ENCODE measurements around the gene DAGLB.

Gene DAGLB

DNA sequence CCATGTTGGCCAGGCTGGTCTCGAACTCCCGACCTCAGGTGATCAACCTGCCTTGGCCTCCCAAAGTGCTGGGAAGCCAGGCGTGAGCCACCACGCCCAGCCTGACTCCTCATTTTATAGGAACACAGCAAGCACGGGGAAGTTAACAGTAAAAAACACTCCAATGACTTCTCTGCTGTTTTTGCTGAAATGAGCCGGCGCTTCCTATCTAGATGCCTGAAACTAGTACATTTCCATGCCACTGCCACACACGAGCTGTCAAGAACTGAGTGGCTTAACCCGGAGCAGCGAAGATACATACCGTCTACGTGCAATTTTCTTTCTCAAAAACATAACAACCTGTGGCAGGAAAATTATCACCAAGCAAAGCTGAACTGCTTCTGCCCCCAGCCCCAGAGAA, 16.8 kb downstream of the DAGLB start:
- TF ChIP-seq, protein P1, sequence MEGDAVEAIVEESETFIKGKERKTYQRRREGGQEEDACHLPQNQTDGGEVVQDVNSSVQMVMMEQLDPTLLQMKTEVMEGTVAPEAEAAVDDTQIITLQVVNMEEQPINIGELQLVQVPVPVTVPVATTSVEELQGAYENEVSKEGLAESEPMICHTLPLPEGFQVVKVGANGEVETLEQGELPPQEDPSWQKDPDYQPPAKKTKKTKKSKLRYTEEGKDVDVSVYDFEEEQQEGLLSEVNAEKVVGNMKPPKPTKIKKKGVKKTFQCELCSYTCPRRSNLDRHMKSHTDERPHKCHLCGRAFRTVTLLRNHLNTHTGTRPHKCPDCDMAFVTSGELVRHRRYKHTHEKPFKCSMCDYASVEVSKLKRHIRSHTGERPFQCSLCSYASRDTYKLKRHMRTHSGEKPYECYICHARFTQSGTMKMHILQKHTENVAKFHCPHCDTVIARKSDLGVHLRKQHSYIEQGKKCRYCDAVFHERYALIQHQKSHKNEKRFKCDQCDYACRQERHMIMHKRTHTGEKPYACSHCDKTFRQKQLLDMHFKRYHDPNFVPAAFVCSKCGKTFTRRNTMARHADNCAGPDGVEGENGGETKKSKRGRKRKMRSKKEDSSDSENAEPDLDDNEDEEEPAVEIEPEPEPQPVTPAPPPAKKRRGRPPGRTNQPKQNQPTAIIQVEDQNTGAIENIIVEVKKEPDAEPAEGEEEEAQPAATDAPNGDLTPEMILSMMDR (IDR thresholded peaks at IDR 0.05), result no peak
- H3K4me3 ChIP-seq, result no peak overlapping the region
- H3K27ac ChIP-seq, result no peak overlapping the region
- DNase-seq (ENCODE audit: low spot score), result no peak

DNA sequence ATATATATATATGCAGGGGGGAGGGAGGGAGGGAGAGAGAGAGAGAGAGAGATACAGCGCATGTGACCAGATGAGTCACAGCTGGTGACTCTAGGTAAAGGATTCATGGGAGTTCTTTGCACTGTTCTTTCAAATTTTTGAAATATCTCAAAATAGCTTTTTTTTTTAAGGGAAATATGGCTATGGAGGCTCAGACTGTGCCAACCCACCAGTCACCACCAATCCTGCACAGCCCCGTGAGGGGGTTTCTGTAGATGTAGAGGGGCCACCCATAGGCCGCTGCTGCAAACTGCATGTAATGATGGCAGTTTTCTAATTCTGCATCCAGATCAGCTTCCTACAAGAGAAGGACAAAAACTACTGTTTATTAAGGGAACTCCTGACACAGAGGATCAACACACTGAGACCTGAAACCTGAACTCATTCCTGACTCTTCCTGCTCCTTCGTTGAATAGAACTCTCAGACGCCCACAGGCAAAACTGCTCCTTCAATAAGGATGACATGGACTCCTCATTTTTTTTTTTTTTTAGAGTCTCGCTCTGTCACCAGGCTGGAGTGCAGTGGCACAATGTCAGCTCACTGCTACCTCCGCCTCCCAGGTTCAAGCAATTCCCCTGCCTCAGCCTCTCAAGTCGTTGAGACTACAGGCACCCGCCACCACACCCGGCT, 17.3 kb downstream of the DAGLB start:
- TF ChIP-seq, protein P1 (IDR thresholded peaks at IDR 0.05), result no peak
- no peak overlapping the region for H3K27ac ChIP-seq
- no peak overlapping the region for H3K4me3 ChIP-seq
- no peak for DNase-seq (ENCODE audit: low spot score)

DNA sequence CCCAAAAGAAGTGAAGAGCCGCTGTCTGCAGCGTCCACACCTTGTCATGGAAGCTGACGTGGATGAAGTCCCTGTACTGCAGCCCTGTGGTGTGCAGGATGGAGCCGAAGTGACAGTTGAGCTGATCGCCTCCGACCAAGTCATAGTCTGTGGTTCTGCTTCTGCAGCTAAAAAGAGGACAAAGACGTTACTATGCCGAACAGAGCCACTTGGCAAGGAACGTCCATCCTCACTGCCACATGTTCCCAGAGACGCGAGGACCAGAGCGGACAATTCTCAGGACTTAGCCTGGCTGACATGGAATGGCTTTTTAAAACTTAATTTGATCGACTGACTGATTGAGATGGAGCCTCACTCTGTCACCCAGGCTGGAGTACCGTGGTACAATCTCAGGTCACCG, 21.8 kb downstream of the DAGLB start:
- no peak overlapping the region for H3K27ac ChIP-seq
- DNase-seq (ENCODE audit: low spot score), result no peak
- TF ChIP-seq, protein P1 (IDR thresholded peaks at IDR 0.05), result no peak
- no peak overlapping the region for H3K4me3 ChIP-seq

DNA sequence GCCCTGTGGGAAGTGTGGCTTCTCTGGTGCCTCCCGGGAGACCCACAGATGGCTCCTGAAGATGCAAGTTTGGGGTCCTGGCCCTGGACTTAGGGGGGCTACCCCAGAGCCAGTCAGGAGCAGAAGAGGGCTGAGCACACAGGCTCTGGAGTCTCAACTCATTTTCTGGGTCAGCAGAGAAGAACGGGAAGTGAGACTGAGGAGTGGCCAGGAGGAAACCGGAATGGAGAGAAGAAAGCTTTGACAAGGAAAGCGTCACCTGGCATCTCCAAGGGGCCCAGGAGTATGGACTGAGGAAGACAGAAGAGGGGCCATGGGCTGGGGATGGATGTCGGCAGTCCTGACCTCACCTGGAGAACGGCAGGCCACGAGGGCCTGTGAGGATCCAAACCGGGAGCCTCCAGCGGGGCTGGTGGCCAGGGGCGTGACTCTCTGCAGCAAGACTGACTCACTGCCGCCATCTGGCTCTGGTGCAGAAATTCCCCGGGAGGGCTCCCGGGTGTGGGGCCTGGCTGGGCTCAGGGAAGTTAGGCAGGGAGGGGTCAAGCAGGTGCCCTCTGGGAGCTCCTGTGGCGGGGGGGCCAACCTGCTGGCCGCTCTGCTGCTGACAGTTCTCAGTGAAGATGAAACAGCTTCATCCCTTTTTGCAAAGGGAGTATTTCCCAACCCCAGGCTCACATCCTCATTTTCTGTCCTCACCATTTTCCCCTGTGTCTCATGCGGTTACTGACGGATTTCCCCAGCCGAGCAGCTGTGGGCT, 23.6 kb downstream of the DAGLB start:
- no peak overlapping the region for H3K4me3 ChIP-seq
- DNase-seq (ENCODE audit: low spot score), result no peak
- H3K27ac ChIP-seq, result peak overlapping the region in 1 of 2 donors; percentile 71
- TF ChIP-seq, protein P1 (IDR thresholded peaks at IDR 0.05), result no peak

DNA sequence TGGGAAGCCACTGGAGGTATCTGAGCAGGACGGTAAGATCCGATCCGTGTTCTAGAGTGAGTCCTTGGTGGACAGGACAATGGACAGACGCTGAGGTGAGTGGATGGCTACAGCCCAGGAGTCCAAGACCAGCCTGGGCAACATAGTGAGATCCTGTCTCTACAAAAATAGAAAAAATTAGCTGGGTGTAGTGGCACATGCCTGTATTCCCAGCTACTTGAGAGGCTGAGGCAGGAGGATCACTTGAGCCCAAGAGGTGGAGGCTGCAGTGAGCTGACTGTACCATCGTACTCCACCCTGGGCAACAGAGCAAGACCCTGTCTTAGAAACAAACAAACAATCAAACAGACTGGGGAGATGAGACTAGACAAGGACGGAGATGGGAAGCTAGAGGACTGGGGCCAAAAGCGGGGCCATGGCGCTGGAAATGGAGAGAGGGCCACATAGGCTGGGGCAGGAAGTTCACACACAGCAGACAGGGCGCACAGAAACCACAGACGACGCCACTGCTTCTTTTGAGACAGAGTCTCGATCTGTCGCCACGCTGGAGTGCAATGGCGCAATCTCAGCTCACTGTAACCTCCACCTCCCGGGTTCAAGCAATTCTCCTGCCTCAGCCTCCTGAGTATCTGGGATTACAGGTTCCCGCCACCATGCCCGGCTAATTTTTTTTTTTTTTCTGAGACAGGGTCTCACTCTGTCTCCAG, 24.7 kb downstream of the DAGLB start:
- no peak overlapping the region for H3K27ac ChIP-seq
- no peak for DNase-seq (ENCODE audit: low spot score)
- H3K4me3 ChIP-seq, result no peak overlapping the region
- TF ChIP-seq, protein P1 (IDR thresholded peaks at IDR 0.05), result no peak

DNA sequence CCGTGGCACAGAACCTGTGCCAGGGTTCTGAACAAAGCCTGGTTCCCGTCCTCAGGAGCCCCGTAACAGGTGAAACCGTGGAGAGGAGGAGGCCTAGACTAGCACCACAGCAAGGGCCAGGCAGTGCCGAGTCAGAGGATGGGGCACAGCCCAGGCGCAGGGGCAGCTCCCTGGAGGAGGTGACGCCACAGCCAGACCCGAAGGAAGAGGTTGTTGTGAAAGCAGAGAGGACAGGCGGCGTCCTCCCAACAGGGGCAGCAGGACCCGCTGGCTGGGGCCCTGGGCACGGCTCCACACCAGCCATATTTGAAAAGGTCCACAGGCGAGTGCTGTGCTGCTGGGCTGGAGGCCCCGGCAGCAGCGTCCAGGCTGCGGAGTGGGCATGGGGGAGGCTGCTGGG, 25.7 kb downstream of the DAGLB start:
- Histone ChIP-seq H3K4me3 (no peak overlapping the region), H3K27ac (no peak overlapping the region)
- TF ChIP-seq, protein P1 (IDR thresholded peaks at IDR 0.05), result no peak
- DNase-seq (ENCODE audit: low spot score), result no peak

Data from coronary artery (tissue), 2 donors.